Measurements from ENCODE around the gene KCNJ4.

DNA sequence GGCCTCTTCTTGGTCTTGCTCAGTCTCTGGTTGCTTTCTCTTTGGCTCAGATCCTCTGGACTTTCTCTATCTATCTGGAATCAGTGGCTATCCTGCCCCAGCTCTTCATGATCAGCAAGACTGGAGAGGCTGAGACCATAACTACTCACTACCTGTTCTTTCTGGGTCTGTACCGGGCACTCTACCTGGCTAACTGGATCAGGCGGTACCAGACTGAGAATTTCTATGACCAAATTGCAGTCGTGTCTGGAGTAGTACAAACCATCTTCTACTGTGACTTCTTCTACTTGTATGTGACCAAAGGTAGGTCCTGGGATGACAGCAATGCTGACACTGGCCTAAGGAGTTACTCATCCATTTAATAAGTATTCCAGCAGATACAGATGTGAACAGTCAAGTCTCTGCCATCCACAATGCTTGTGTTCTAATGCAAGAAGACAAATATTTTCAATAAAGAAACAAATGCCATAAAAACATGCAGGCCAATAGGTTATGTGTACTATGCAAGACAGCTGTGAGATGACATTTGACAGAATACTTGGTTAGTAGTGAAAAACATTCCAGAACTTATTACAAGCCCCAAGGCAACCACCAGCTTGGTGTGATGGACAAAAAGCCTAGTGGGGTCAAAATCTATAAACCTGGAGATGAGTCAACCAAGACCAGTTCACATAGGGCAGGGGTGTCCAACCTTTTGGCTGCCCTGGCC, 26.3 kb upstream of the KCNJ4 start:
- TF ChIP-seq, protein P1, sequence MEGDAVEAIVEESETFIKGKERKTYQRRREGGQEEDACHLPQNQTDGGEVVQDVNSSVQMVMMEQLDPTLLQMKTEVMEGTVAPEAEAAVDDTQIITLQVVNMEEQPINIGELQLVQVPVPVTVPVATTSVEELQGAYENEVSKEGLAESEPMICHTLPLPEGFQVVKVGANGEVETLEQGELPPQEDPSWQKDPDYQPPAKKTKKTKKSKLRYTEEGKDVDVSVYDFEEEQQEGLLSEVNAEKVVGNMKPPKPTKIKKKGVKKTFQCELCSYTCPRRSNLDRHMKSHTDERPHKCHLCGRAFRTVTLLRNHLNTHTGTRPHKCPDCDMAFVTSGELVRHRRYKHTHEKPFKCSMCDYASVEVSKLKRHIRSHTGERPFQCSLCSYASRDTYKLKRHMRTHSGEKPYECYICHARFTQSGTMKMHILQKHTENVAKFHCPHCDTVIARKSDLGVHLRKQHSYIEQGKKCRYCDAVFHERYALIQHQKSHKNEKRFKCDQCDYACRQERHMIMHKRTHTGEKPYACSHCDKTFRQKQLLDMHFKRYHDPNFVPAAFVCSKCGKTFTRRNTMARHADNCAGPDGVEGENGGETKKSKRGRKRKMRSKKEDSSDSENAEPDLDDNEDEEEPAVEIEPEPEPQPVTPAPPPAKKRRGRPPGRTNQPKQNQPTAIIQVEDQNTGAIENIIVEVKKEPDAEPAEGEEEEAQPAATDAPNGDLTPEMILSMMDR (IDR thresholded peaks at IDR 0.05): no peak
- TF ChIP-seq ZFX (IDR thresholded peaks at IDR 0.05; ENCODE audit: borderline replicate concordance): no peak
